Middle frontal gyrus (tissue), 1 donor: ENCODE measurements around the gene NKIRAS1.
"Not testable (repeated sequence)": the region's sequence is repeated elsewhere in the genome, so short reads cannot be mapped to it uniquely, and the experiment has no call there.

Source experiments
- DNase-seq: peaks from one replicate; pipeline ENCODE4 v3.0.0-alpha.2; 2015; ENCODE audit warnings: low spot score; ENCODE audit errors: extremely low spot score

Gene NKIRAS1

DNA sequence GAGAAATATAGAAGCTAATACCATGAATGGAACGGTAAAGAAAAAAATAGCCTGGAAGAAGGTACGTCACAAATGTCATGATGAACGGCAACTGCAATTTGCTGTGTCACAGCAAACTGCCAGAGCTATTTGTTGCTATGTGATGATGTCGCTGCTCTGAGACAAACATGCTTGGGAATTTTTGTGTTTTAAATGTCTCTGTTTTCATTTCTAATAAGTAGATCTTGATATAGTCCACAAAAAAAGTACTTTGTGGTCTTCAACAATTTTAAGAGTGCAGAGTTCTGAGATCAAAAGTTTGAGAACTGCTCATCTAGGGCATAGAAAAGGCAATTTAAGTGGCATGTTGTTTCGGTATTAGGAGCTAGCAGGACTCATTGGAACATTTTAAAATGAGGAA lies 24.0 kb upstream of the NKIRAS1 start:
- DNase-seq = no peak

DNA sequence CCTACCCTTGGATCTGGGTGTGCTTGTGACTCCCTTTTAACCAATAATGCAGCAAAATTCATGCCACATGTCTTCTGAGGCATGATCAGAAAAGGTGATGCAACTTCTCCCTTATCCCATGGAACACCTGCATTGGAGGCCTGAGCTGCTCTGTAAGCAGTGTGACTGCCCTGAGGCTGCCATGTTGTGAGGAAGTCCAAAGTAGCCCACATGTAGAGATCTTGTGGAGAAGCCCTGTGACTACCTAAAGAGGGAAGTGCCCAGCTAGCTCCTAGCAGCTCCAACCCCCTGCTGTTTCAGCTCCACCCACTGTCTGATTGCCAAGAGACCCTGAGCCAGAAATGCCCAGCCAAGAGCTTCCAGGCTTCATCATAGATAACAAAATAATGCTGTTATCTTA lies 21.9 kb upstream of the NKIRAS1 start:
- DNase-seq = no peak

GRCh38 chr3:23937296-23937695 lies 20.5 kb upstream of the NKIRAS1 start:
- no peak for DNase-seq

- no peak for DNase-seq
Observed at GRCh38 chr3:23934253-23934652, 17.5 kb upstream of the NKIRAS1 start.

- DNase-seq = no peak
Observed at GRCh38 chr3:23932571-23932970, 15.8 kb upstream of the NKIRAS1 start.

- DNase-seq = no peak
Observed at GRCh38 chr3:23931597-23931996, 14.8 kb upstream of the NKIRAS1 start.

GRCh38 chr3:23928524-23928923 lies 11.7 kb upstream of the NKIRAS1 start:
- DNase-seq = no peak

DNA sequence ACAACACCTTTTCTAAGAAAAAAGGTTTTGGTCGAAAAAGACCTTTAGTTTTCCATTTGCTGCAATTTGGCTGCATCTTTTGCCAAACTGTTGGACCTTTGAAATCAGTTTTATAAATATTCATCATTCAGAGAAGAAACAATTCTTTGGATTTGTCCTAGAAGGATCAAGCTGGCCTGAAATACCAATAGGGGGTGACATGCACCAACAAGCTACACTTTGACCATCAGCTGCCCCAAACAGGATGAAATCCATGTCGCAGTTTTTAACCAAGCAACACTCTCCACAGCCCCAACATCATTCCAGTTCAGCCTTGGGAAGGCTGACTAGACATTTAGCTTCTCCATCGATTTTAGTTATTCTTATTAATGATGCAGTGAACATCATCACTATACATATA lies 9.9 kb upstream of the NKIRAS1 start:
- no peak for DNase-seq

- no peak for DNase-seq
Observed at GRCh38 chr3:23926246-23926645, 9.5 kb upstream of the NKIRAS1 start.

DNA sequence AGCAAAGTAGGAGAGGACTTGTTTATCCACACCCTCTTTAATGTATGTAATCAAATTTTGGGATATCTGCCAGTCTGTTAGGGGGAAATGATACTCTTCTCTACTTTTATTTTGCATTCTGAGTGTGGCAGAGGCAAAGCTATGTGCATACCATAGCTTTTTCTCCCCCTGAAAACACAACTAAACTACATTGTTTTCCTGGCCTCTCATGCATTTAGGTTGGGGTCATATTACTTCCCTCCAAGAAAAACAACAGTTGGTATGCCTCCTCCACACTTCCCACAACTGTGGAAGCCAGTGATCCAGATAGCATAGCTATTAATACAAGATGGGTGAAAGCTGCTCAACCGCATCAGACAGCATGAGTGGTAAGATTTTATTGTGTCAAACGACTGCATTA lies 7.0 kb upstream of the NKIRAS1 start:
- no peak for DNase-seq

GRCh38 chr3:23921052-23921511 lies 4.3 kb upstream of the NKIRAS1 start:
- DNase-seq = no peak

DNA sequence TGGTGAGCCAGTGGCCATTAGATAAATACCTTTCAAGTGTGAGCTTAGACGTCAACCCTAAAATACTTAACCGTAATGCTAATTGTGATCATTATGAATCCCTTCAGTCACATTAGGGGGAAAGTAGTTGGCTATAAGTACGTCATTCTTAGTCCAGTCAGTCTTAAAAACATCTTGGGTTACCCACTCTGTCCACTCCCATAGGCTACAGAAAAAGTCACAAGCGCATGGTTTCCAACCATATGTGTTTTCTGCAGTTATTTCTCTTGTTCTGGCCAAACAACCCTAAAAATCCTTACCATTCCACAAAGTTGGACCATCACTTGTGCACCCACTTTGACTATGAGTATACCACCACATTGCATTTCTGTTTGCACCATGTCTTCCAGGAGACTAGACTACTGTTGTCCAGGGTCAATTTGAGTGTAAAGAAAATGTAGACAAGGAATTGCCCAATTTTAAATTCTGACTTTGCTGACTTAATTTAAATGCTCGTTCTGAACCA lies 3.4 kb upstream of the NKIRAS1 start:
- no peak for DNase-seq

GRCh38 chr3:23919628-23920027 lies 2.8 kb upstream of the NKIRAS1 start:
- no peak for DNase-seq

GRCh38 chr3:23918331-23918730 lies 1.5 kb upstream of the NKIRAS1 start:
- not testable (repeated sequence) for DNase-seq

- not testable (repeated sequence) for DNase-seq
Observed at GRCh38 chr3:23917679-23918303, 1.0 kb upstream of the NKIRAS1 start.

DNA sequence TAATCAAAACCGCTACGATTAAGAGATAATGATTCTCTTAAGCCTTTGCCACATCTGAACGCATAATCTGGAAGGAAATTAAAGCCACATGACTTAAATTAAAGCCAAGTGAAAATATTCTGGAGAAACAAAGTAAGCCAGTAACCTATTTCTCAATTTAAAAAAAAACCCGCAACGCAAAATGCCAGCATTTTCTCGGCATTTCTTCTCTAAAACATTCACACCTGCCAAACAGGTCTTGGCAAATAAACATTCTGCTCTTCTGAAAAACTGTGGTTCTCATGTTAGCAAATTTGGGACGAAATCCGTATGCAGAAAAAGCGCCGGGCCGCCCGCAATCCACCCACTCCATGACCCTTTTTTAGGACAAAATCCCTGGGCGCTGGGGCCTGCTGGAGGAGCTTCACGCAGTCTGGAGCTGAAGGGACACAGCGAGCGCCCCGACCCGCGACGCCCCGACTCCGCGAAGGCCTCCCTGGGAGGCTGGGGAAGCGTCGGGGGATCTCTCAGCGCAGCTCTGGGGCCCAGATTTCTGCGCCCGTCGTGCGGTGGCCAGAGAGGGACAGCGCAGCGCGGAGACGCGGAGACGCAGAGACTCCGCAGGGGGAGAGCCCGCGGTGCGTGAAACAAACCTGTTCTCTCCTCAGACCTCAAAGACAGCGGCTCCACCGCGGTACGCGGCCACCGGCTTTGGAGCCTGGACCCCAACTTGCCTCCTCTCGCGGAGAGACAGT lies 471 bp downstream of the NKIRAS1 start:
- no peak for DNase-seq

DNA sequence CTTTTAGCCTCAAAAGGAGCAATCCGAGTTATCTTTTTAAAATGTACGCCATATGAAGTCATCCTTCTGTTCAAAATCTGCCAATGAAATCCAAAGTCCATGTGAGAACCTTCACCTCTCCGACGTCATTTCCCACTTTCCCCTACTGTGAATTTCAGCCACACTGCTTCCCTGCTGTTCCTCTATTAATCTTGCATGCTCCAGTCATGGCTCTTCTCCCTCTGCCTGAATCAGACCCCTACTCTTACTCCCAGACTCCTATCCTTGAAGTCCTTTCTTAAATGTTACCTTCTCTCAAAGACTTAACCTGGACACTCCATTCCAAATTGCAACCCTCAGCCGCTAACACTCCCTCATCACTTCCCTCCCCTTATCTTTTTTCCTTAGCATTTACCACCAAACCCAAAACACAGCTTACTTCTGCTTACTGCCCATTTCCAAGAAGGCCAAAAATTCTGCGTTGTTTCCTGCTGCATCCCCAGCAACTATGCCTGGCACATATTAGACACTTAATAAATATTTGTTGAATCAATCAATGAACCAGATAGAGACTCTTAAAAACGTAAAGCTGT lies 1.2 kb downstream of the NKIRAS1 start:
- no peak for DNase-seq

GRCh38 chr3:23913873-23914743 lies 2.7 kb downstream of the NKIRAS1 start:
- DNase-seq = no peak

GRCh38 chr3:23913182-23913581 lies 3.6 kb downstream of the NKIRAS1 start:
- no peak for DNase-seq

GRCh38 chr3:23912335-23912734 lies 4.5 kb downstream of the NKIRAS1 start:
- not testable (repeated sequence) for DNase-seq

GRCh38 chr3:23911397-23911796 lies 5.4 kb downstream of the NKIRAS1 start:
- no peak for DNase-seq

DNA sequence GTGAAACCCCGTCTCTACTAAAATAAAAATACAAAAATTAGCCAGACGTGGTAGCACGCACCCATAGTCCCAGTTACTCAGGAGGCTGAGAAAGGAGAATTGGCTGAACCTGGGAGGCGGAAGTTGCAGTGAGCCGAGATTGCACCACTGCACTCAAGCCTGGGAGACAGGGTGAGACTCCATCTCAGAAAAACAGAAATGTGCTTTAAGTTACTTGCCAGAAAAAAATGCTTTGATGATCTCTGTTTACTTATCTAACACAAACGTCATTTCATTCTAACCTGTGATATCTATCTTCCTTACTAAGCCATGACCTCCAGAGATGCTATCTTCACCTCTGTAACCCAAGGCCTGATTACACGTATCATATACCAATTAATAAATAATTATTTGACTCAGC lies 7.4 kb downstream of the NKIRAS1 start:
- no peak for DNase-seq
